Head of caudate nucleus (tissue), 42 donors: ENCODE data around the gene TRIP13.

Experiments used
- DNase-seq, 42 donors: peaks; one replicate each; pipeline versions ENCODE4 v3.0.0 to v3.0.0-alpha.2; 2020 to 2021; ENCODE audit warnings: mixed read lengths in 7 of 42
- intact Hi-C: fragments of 100-400 bp; cut with DNase I; formaldehyde crosslinking; loops from one replicate; pipeline ENCODE4 v1.15.0; 2022

The TRIP13 gene

GRCh38 chr5:955886-956761, 63.4 kb downstream of the TRIP13 start:
- intact Hi-C loops: no loop called here
- DNase-seq: peak in 8 of 42 donors; percentile 3 to 28 (median 10)

- intact Hi-C loops: no loop called here
- peak in 7 of 42 donors; percentile 7 to 39 (median 11) for DNase-seq
These were observed 64.5 kb downstream of the TRIP13 start for GRCh38 chr5:956941-957747.

GRCh38 chr5:957748-958485, 65.2 kb downstream of the TRIP13 start:
- intact Hi-C loops: no loop called here
- DNase-seq: peak in 6 of 42 donors; percentile 4 to 29 (median 14)

- intact Hi-C loops: no loop called here
- peak in 8 of 42 donors; percentile 3 to 34 (median 10) for DNase-seq
These were observed 66.3 kb downstream of the TRIP13 start for GRCh38 chr5:958701-959571.

GRCh38 chr5:959581-960531, 67.2 kb downstream of the TRIP13 start:
- intact Hi-C loops: no loop called here

GRCh38 chr5:960551-960950, 67.9 kb downstream of the TRIP13 start:
- peak in 5 of 42 donors; percentile 6 to 24 (median 16) for DNase-seq
- intact Hi-C loops: no loop called here

More at GRCh38 chr5:959581-960531, 67.2 kb downstream of the TRIP13 start:
- DNase-seq: peak in 7 of 42 donors; percentile 4 to 20 (median 10)

- intact Hi-C loops: no loop called here
- peak in 7 of 42 donors; percentile 3 to 28 (median 10) for DNase-seq
These were observed 68.5 kb downstream of the TRIP13 start for GRCh38 chr5:961002-961710.

- DNase-seq: peak in 6 of 42 donors; percentile 10 to 28 (median 14)
- intact Hi-C loops: no loop called here
These were observed 69.1 kb downstream of the TRIP13 start for GRCh38 chr5:961711-962240.

GRCh38 chr5:962386-962785, 69.7 kb downstream of the TRIP13 start:
- intact Hi-C loops: no loop called here
- peak in 5 of 42 donors; percentile 9 to 29 (median 14) for DNase-seq

GRCh38 chr5:962801-963200, 70.1 kb downstream of the TRIP13 start:
- peak in 1 of 42 donors; percentile 1 for DNase-seq
- intact Hi-C loops: no loop called here

- DNase-seq: peak in 2 of 42 donors; percentile 12 to 14
- intact Hi-C loops: no loop called here
These were observed 70.6 kb downstream of the TRIP13 start for GRCh38 chr5:963310-963672.

- peak in 3 of 42 donors; percentile 12 to 28 (median 17) for DNase-seq
- intact Hi-C loops: no loop called here
These were observed 71.2 kb downstream of the TRIP13 start for GRCh38 chr5:963673-964531.

- peak in 3 of 42 donors; percentile 7 to 33 (median 9) for DNase-seq
These were observed 72.1 kb downstream of the TRIP13 start for GRCh38 chr5:964821-965220.

GRCh38 chr5:965604-966344, 73.1 kb downstream of the TRIP13 start:
- DNase-seq: peak in 3 of 42 donors; percentile 4 to 25 (median 6)
- intact Hi-C loops: no loop called here

More at GRCh38 chr5:964821-965220, 72.1 kb downstream of the TRIP13 start:
- intact Hi-C loops: no loop called here
